Measurements from ENCODE around the gene KRT83.

The KRT83 gene

GRCh38 chr12:52320784-52321400 lies at the start of gene KRT83:
Gene KRT83 (minus strand): TSS chr12:52321398. CDS start chr12:52321335, 63 bp downstream.
- no peak for DNase-seq

GRCh38 chr12:52369809-52370208 lies 48.6 kb upstream of the KRT83 start:
- DNase-seq = no peak

GRCh38 chr12:52369211-52369610 lies 48.0 kb upstream of the KRT83 start:
- no peak for DNase-seq

GRCh38 chr12:52368508-52368907 lies 47.3 kb upstream of the KRT83 start:
- no peak for DNase-seq

- DNase-seq = no peak
Observed at GRCh38 chr12:52367876-52368275, 46.7 kb upstream of the KRT83 start.

GRCh38 chr12:52366738-52367485 lies 45.7 kb upstream of the KRT83 start, which contains the start of gene KRT85:
Gene KRT85 (minus strand): TSS chr12:52367481. CDS start chr12:52367405, 76 bp downstream.
- no peak for DNase-seq

GRCh38 chr12:52364901-52365489 lies 43.8 kb upstream of the KRT83 start:
- DNase-seq = no peak

GRCh38 chr12:52364061-52364460 lies 42.9 kb upstream of the KRT83 start:
- DNase-seq = no peak

GRCh38 chr12:52363111-52363679 lies 42.0 kb upstream of the KRT83 start:
- no peak for DNase-seq

- DNase-seq = no peak
Observed at GRCh38 chr12:52362118-52362726, 41.0 kb upstream of the KRT83 start.

GRCh38 chr12:52361553-52361952 lies 40.4 kb upstream of the KRT83 start:
- DNase-seq = no peak

- DNase-seq = no peak
Observed at GRCh38 chr12:52360663-52361271, 39.6 kb upstream of the KRT83 start.

GRCh38 chr12:52360106-52360662 lies 39.0 kb upstream of the KRT83 start:
- no peak for DNase-seq

- no peak for DNase-seq
Observed at GRCh38 chr12:52359621-52360061, 38.4 kb upstream of the KRT83 start.

GRCh38 chr12:52358575-52359350 lies 37.6 kb upstream of the KRT83 start:
- no peak for DNase-seq

GRCh38 chr12:52356762-52357580 lies 35.8 kb upstream of the KRT83 start:
- DNase-seq = no peak

GRCh38 chr12:52356031-52356761 lies 35.0 kb upstream of the KRT83 start:
- no peak for DNase-seq

GRCh38 chr12:52355176-52355575 lies 34.0 kb upstream of the KRT83 start:
- no peak for DNase-seq

GRCh38 chr12:52354200-52354599 lies 33.0 kb upstream of the KRT83 start:
- no peak for DNase-seq

- DNase-seq = no peak
Observed at GRCh38 chr12:52353766-52354165, 32.6 kb upstream of the KRT83 start.

Data from CD4-positive, alpha-beta T cell treated with Interferon alpha-2 for 1 hour (primary cell).